HEK293 (cell line): ENCODE data around the gene STAM2.

Experiments
- AEBP2 ChIP-seq: fragments of 450-650 bp; formaldehyde crosslinking; IDR thresholded peaks from 2 replicates; pipeline ENCODE4 v1.5.1; 2016; ENCODE audit warnings: missing biosample characterization, missing genetic modification characterization, borderline replicate concordance
- CTCF ChIP-seq: fragments of 450-650 bp; formaldehyde crosslinking; IDR thresholded peaks from 2 replicates; pipeline ENCODE4 v1.5.1; 2016; ENCODE audit warnings: missing biosample characterization, missing genetic modification characterization
- ELK4 ChIP-seq: IDR thresholded peaks from 2 replicates; pipeline ENCODE4 v1.6.1; 2011; ENCODE audit warnings: mild to moderate bottlenecking, low read depth, low read length, borderline replicate concordance
- HOXA7 ChIP-seq: sonication (generic); formaldehyde crosslinking; IDR thresholded peaks from 2 replicates; pipeline ENCODE4 v1.8.1; 2022; ENCODE audit warnings: missing genetic modification reagents, borderline replicate concordance
- HOXD13 ChIP-seq: sonication (generic); formaldehyde crosslinking; IDR thresholded peaks from 2 replicates; pipeline ENCODE4 v1.8.0; 2022; ENCODE audit warnings: missing genetic modification reagents, borderline replicate concordance
- KLF1 ChIP-seq: fragments of 450-650 bp; formaldehyde crosslinking; IDR thresholded peaks from 2 replicates; pipeline ENCODE4 v1.5.1; 2016; ENCODE audit warnings: missing biosample characterization, missing genetic modification characterization
- ZFP41 ChIP-seq: fragments of 450-650 bp; formaldehyde crosslinking; IDR thresholded peaks from 2 replicates; pipeline ENCODE4 v1.5.1; 2016; ENCODE audit warnings: missing biosample characterization, missing genetic modification characterization, borderline replicate concordance
- ZNF133 ChIP-seq: fragments of 450-650 bp; formaldehyde crosslinking; IDR thresholded peaks from 2 replicates; pipeline ENCODE4 v1.5.1; 2016; ENCODE audit warnings: missing biosample characterization, missing genetic modification characterization
- ZNF391 ChIP-seq: fragments of 450-650 bp; formaldehyde crosslinking; IDR thresholded peaks from 2 replicates; pipeline ENCODE4 v1.5.1; 2016; ENCODE audit warnings: low read depth, missing biosample characterization, missing genetic modification characterization, borderline replicate concordance
- ZNF560 ChIP-seq: fragments of 450-650 bp; formaldehyde crosslinking; IDR thresholded peaks from 2 replicates; pipeline ENCODE4 v1.5.1; 2017; ENCODE audit warnings: missing biosample characterization, missing genetic modification characterization, borderline replicate concordance
- TF ChIP-seq, protein P1 (sequence below): fragments of 450-650 bp; formaldehyde crosslinking; IDR thresholded peaks from 2 replicates; pipeline ENCODE4 v1.5.1; 2016; ENCODE audit warnings: missing biosample characterization, missing genetic modification characterization
- TF ChIP-seq, protein P2 (sequence below): fragments of 450-650 bp; formaldehyde crosslinking; IDR thresholded peaks from 2 replicates; pipeline ENCODE4 v1.5.1; 2016; ENCODE audit warnings: missing biosample characterization, missing genetic modification characterization

DNA sequence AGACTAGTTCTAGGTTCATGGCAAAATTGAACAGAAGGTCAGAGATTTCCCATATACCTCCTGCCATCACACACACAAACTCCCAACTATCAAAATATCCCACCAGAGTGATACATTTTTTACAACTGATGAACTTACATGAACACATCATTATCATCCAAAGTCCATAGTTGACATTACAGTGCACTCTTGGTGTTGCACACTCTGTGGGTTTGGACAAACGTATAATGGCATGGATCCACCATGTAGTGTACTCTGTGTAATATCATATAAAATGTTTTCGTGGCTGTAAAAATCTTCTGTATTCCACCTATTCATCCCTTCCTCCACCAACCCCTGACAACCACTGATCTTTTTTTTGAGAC, 25.9 kb upstream of the STAM2 start:
- no peak for TF ChIP-seq HOXA7 (CRISPR knock-in tag)
- TF ChIP-seq ZNF133 (tag by site-specific recombination) = no peak
- no peak for TF ChIP-seq CTCF (tag by site-specific recombination)
- no peak for TF ChIP-seq KLF1 (tag by site-specific recombination)
- TF ChIP-seq, protein P1, sequence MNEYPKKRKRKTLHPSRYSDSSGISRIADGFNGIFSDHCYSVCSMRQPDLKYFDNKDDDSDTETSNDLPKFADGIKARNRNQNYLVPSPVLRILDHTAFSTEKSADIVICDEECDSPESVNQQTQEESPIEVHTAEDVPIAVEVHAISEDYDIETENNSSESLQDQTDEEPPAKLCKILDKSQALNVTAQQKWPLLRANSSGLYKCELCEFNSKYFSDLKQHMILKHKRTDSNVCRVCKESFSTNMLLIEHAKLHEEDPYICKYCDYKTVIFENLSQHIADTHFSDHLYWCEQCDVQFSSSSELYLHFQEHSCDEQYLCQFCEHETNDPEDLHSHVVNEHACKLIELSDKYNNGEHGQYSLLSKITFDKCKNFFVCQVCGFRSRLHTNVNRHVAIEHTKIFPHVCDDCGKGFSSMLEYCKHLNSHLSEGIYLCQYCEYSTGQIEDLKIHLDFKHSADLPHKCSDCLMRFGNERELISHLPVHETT = no peak
- no peak for TF ChIP-seq HOXD13 (CRISPR knock-in tag)
- no peak for TF ChIP-seq ELK4
- TF ChIP-seq ZNF560 (tag by site-specific recombination) = no peak
- TF ChIP-seq ZFP41 (tag by site-specific recombination) = no peak
- no peak for TF ChIP-seq AEBP2 (tag by site-specific recombination)
- TF ChIP-seq ZNF391 (tag by site-specific recombination) = no peak
- TF ChIP-seq, protein P2, sequence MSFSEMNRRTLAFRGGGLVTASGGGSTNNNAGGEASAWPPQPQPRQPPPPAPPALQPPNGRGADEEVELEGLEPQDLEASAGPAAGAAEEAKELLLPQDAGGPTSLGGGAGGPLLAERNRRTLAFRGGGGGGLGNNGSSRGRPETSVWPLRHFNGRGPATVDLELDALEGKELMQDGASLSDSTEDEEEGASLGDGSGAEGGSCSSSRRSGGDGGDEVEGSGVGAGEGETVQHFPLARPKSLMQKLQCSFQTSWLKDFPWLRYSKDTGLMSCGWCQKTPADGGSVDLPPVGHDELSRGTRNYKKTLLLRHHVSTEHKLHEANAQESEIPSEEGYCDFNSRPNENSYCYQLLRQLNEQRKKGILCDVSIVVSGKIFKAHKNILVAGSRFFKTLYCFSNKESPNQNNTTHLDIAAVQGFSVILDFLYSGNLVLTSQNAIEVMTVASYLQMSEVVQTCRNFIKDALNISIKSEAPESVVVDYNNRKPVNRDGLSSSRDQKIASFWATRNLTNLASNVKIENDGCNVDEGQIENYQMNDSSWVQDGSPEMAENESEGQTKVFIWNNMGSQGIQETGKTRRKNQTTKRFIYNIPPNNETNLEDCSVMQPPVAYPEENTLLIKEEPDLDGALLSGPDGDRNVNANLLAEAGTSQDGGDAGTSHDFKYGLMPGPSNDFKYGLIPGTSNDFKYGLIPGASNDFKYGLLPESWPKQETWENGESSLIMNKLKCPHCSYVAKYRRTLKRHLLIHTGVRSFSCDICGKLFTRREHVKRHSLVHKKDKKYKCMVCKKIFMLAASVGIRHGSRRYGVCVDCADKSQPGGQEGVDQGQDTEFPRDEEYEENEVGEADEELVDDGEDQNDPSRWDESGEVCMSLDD = no peak
